Cerebellar cortex (tissue), 1 donor: ENCODE measurements around the gene FAM13A.
"Not testable (repeated sequence)": the region's sequence is repeated elsewhere in the genome, so short reads cannot be mapped to it uniquely, and the experiment has no call there.

Source experiments
- DNase-seq: peaks from one replicate; pipeline ENCODE4 v3.0.0-alpha.2; 2015; ENCODE audit warnings: low spot score

FAM13A gene

GRCh38 chr4:88958080-88958479 is 98.9 kb downstream of the FAM13A start:
- DNase-seq, result no peak

DNA sequence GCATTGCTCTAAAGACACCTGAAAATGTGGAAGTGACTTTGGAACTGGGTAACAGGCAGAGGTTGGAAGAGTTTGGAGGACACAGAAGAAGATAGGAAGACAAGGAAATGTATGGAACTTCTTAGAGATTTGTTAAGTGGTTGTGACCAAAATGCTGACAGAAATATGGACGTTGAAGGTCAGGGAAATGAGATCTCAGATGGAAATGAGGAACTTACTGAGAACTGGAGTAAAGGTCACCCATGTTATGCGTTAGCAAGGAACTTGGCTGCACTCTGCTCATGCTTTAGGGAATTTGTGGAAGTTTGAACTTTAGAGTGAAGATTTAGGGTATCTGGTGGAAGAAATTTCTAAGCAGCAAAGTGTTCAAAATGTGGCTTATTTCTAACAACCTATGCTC is 99.4 kb downstream of the FAM13A start:
- no peak for DNase-seq

- no peak for DNase-seq
Measured at GRCh38 chr4:88955580-88956380, 101.2 kb downstream of the FAM13A start.

GRCh38 chr4:88953400-88953799 is 103.6 kb downstream of the FAM13A start:
- no peak for DNase-seq

- DNase-seq, result no peak
Measured at GRCh38 chr4:88952081-88952480, 104.9 kb downstream of the FAM13A start.

DNA sequence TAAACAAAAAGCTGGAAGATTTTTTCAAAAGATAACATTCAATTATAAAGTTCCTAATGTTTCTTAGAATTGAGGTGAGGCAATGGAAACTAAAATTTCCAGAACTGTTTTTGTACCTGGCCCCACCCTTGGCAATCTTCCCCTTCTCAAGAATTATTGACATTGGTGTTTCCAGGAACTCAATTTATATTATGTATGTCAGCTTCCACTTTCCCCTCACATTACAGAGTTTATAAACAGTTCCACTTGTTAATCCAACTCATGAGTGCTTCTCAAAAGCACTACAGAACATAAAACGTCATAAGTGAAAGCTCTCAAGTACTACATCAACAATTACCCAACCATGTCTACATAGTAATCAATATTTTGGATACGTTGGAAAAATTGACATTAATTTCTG is 107.4 kb downstream of the FAM13A start:
- no peak for DNase-seq

DNA sequence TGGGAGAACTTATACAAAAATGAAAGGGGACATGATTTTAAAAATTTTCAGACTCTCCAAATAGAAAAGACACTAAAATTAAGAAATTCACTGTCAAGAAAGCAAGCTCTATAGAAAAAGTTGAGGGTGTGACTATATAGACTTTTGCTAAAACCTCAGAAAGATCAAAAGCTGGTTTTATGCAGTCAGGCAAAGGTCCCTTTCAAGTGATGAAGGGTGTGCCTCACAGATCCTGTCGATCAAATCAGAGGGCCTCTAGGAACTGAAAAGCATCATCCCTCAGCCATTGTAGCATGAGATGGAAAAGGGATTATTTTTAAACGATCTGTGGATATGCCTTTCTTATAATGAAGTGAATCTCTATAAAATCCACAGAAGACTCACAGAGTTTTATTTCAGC is 116.5 kb downstream of the FAM13A start:
- DNase-seq, result no peak

DNA sequence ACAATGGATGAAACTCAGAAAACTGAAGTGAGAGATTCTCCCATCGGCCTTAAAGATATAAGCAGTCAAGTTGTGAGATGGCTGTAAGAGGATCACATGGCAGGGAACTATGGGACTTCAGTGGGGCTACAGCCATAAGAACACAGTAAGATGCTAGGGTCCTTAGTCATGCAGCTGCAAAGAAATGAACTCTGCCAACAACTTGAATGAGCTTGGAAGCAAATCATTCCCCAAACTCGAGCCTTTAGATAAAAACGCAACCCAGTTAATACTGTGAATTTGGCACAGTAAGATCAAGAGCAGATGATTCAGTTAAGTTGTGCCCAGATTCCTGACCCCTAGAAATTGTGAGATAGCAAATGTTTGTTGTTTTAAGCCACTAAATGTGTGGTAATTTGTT is 117.3 kb downstream of the FAM13A start:
- no peak for DNase-seq

DNA sequence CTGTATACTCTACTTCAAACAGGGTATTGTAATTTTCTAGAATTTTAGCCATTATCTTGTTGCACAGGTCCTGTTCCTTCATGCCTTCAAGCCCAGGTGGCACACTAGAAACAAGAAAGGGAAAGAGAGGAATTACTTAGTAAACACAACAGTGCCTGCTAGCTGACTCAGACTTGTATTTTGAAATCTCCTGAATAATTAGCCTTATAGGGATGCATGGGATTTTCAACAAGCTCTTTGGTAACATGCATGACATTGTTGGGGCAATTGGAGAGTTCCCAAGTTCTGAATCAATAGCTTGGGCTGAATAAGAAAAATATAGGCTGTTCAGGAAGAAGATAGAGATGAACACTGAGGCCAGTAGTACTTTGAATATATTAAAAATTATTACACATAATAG is 118.8 kb downstream of the FAM13A start:
- DNase-seq, result no peak

- no peak for DNase-seq
Measured at GRCh38 chr4:88937081-88937480, 119.9 kb downstream of the FAM13A start.

DNA sequence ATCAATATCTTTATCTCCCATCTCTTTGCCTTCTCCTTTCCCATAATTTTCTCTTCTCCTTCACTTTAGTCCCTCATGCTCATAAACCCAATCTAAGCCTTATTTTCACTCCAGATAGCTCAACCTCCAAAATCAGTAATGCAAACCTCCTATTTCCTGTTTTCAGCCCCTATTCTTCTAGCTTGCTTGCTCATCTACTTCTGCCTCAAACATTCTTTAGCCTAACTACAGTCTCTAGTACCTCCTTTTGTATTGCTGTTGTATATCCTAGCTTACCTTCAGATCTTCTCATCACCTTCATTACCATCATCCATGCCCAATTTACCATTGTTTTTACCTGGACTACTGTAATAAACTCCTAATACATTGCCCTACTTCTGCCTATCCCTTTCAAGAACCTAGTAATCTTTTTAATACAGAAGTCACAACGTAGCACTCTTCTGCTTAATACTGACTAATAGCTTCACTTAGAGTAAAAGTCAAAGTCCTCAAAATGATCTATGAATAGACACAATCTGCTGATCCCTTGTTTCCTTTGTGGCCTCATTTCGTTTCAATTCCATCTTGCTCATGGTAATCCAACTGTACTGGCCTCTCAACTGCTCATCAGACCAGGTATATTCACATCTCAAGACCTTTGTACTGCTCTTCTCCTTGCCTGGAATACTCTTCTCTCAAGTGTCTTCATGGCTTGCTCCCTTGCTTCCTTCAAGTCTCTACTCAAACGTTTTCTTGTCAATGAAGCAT is 123.4 kb downstream of the FAM13A start:
- DNase-seq, result no peak

GRCh38 chr4:88928852-88929251 is 128.1 kb downstream of the FAM13A start:
- no peak for DNase-seq

GRCh38 chr4:88927420-88927819 is 129.6 kb downstream of the FAM13A start:
- DNase-seq, result no peak

GRCh38 chr4:88919056-88919455 is 137.9 kb downstream of the FAM13A start:
- no peak for DNase-seq

GRCh38 chr4:88913181-88913580 is 143.8 kb downstream of the FAM13A start:
- not testable (repeated sequence) for DNase-seq

- no peak for DNase-seq
Measured at GRCh38 chr4:88911246-88912212, 145.5 kb downstream of the FAM13A start.

DNA sequence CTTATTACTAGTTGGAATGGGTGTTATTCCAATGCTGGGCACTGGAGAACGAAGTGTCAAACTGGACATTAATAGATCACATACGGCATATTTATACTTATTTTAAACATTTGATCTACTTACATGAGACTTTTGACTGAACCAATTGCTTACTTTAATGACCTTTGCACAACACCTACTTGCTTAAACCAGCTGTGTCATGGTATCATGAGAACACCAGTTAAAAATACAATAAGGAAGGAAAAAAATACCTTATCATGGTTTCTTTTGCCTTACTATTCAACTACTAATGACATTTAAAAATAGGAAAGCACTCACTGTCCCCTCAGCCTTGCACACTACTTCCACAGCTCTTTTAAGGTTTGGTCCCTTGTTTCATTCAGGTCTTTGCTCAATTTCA is 146.9 kb downstream of the FAM13A start:
- DNase-seq, result no peak

DNA sequence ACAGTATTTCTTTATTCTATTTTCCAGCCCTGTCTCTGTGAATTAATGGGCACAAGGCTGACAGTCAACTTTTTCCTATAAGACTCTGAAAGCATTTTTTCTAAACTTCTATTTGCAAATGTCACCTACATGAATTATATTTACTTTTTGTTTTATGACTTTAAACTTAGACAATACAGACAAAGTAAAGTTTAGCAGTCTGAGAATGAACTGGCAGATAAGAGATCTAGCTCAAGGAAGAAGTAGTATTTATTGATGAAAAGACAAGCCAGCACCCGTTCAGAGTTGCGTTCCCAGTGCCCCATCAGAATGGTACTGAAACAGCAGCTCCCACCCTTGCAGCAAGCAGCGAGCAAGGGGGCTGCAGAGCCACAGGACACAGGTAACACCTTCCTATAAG is 148.5 kb downstream of the FAM13A start:
- DNase-seq, result no peak

DNA sequence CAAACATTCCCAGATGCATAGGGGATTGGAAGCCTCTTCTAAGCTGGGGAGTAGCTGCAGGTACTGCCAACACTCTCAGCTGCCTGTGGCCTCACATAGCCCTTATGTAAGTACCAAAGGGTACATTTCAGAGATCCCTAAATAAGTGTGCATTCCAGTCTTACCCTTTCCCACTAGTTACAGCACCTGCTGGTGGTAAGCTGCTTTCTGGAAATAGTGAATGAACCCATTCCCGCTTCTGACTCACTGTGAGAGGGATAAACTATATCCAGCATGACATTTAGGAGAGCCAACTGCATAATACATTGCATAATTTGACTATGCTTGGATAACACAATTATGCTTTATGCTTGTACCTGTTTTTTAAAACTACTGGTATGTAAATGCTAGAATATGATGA is 149.0 kb downstream of the FAM13A start:
- no peak for DNase-seq

DNA sequence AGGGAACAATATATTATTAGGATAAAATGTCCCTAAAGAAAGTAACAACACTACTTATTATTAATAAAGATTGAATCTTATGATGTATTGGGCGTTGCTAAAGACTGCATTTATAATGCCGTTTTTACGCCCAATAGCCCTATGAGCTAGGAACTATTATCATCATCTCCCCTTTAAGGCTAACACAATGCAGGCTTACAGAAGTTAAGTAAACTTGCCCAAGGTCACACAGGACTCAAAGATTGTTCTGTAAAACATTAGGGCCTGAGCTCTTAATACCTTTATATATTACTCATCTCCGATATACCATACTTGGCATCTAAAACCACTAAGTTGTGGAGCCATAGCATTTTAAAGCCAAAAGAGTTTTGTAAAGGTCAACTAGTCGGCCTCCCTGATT is 149.5 kb downstream of the FAM13A start:
- no peak for DNase-seq

- DNase-seq, result not testable (repeated sequence)
Measured at GRCh38 chr4:88904240-88904639, 152.7 kb downstream of the FAM13A start.

GRCh38 chr4:88900432-88900831 is 156.6 kb downstream of the FAM13A start:
- DNase-seq, result no peak
